ENCODE data around the gene TRERF1.

DNA sequence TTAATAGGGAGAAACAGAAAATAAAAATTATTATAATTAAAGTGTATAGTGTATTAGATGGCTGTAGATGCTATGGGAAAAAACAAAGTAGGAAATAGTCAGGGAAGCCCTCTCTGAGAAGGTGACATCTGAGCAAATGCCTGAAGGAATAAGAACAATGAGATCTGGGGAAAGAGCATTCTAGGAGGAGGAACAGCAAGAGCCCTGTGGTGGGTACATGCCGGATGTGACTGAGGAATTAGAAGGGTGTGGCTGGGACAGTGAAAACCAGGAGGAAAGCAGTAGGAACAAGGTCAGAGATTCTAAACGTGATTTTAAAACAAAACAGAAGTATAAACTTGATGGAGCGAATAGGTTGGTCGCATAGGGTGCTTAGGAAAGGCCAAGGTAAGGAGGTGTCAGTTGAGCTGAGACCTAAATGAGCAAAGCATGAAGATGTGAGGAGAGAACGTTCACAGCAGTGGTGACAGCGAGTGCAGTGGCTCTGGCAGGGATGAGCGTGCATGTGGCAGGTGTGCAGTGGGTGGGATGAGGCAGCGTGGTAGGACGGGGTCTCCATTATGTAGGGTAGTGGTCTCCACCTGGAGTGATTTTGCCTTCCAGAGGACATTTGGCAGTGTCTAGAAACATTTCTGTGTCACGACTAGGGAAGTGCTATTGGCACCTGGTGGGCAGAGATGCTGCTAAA is 137.0 kb downstream of the TRERF1 start:
- TF ChIP-seq, protein P1, sequence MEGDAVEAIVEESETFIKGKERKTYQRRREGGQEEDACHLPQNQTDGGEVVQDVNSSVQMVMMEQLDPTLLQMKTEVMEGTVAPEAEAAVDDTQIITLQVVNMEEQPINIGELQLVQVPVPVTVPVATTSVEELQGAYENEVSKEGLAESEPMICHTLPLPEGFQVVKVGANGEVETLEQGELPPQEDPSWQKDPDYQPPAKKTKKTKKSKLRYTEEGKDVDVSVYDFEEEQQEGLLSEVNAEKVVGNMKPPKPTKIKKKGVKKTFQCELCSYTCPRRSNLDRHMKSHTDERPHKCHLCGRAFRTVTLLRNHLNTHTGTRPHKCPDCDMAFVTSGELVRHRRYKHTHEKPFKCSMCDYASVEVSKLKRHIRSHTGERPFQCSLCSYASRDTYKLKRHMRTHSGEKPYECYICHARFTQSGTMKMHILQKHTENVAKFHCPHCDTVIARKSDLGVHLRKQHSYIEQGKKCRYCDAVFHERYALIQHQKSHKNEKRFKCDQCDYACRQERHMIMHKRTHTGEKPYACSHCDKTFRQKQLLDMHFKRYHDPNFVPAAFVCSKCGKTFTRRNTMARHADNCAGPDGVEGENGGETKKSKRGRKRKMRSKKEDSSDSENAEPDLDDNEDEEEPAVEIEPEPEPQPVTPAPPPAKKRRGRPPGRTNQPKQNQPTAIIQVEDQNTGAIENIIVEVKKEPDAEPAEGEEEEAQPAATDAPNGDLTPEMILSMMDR (IDR thresholded peaks at IDR 0.05) = no peak
- no peak for TF ChIP-seq POLR2A (IDR thresholded peaks at IDR 0.05)

Measured in prostate gland (tissue), 2 donors.